Esophagus muscularis mucosa (tissue), 4 donors: ENCODE measurements around the gene SIDT2.

Source experiments
- CTCF ChIP-seq, 3 experiments: fragments of 200-600 bp in 2 of 3; fragments of 450-650 bp in 1 of 3; sonication (generic) in 2 of 3; IDR thresholded peaks; one replicate each; pipeline ENCODE4 v1.5.1; 2017 to 2019; ENCODE audit warnings: antibody characterized with exemption in 3 of 3, mild to moderate bottlenecking in 2 of 3, moderate library complexity in 1 of 3
- EP300 ChIP-seq: sonication (generic); formaldehyde crosslinking; IDR thresholded peaks from one replicate; pipeline ENCODE4 v1.6.1; 2017; ENCODE audit warnings: antibody characterized with exemption
- POLR2A ChIP-seq: fragments of 450-650 bp; IDR thresholded peaks from one replicate; pipeline ENCODE4 v1.6.1; 2017; ENCODE audit warnings: antibody characterized with exemption, moderate library complexity, mild to moderate bottlenecking, low read depth
- POLR2AphosphoS5 ChIP-seq, 2 donors: sonication (generic); formaldehyde crosslinking; IDR thresholded peaks; one replicate each; pipeline ENCODE4 v1.6.1; 2017; ENCODE audit warnings: antibody characterized with exemption in 2 of 2

GRCh38 chr11:117159892-117160291 is 18.7 kb upstream of the SIDT2 start:
- no peak for TF ChIP-seq CTCF (IDR thresholded peaks at IDR 0.05)
- no peak for TF ChIP-seq POLR2AphosphoS5 (IDR thresholded peaks at IDR 0.05)
- no peak for TF ChIP-seq POLR2A
- no peak for TF ChIP-seq EP300
